ENCODE results near the gene C1QTNF4. TPM values are rescaled to one million over a fixed set of nuclear protein-coding genes. Genes with fewer than 3 reads are reported as not detected.
A peak's percentile ranks its signal among the peaks of the same experiment; 100 is the strongest.

Gene C1QTNF4
- total and polyA plus RNA-seq, 10 of the 15 experiments (the other 5 are each of a cell fraction or from before 2014, with no cell fraction given): 0.06 TPM; not detected in 9

DNA sequence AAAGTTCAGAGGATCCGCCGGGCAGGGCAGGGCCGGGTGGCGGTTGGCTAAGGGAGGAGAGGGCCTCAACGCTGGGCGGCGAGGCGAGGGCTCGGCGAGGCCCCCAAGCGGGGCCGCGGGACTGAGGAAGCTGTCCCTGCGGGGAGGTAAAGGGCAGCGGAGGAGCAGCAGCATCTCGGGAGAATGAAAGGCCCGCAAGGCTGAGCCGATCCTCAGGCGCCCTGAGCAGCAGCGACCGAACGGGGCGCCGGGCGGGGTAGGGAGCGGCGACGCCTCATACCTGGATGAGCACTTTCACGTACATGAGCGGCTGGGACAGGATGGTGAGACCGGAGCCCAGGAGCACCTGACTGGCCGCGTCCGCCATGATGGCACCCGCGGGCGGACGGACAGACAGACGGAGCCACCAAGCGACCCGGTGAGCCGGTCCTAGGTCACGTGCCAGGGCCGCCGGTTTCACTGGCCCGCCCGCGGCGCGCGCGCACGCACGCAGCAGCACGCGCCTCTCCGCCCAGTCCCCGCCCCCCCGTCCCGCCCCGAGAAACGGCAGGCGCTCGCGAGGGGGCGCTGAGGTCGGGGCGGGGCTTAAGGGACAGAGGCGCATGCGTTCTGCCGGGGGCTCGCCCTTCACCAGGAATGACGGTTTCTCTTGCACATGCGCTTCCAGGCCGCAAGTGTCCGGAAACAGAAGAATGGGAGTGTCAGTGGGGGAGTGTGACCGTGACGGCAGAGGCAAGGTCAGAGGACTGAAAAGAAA lies 48.1 kb upstream of the C1QTNF4 start, which contains the start of gene MTCH2 (continued):
- TF ChIP-seq RELB (IDR thresholded peaks at IDR 0.05; ENCODE audit: low read depth) (no peak), SKIL (IDR thresholded peaks at IDR 0.05; ENCODE audit: low read depth, poor library complexity, severe bottlenecking) (no peak), ESRRA (IDR thresholded peaks at IDR 0.05; ENCODE audit: low read length) (peak; percentile 97), NFYA (IDR thresholded peaks at IDR 0.05; ENCODE audit: borderline replicate concordance, low read depth, low read length) (no peak), MXI1 (IDR thresholded peaks at IDR 0.05; ENCODE audit: low read depth, low read length) (peak; percentile 80), NFXL1 (IDR thresholded peaks at IDR 0.05; ENCODE audit: borderline replicate concordance) (no peak), POLR2AphosphoS5 (IDR thresholded peaks at IDR 0.05; ENCODE audit: low read length) (peak; percentile 90), NRF1 (conservative IDR thresholded peaks at IDR 0.05; ENCODE audit: low read depth, low read length) (peak; percentile 98), TCF12 (IDR thresholded peaks at IDR 0.05; ENCODE audit: low read depth, low read length) (peak; percentile 56; the same call in 1 of the 2 replicates), ZNF274 (IDR thresholded peaks at IDR 0.05; ENCODE audit: insufficient read depth, insufficient read length) (no peak), CBX3 (IDR thresholded peaks at IDR 0.05; ENCODE audit: borderline replicate concordance, low read depth) (no peak), EGR1 (IDR thresholded peaks at IDR 0.05; ENCODE audit: borderline replicate concordance in 1 of 2, low read depth in 2 of 2, low read length in 2 of 2) (peak; percentile 28 to 50; a peak in 2 of 3 replicates), POLR2AphosphoS2 (IDR thresholded peaks at IDR 0.05; ENCODE audit: low read depth, low read length) (0 out of 2 replicates have a peak, but pooled peaks have one; percentile 28), ZZZ3 (IDR thresholded peaks at IDR 0.05; ENCODE audit: control insufficient read depth, insufficient read length, low read depth) (no peak), NKRF (conservative IDR thresholded peaks at IDR 0.05) (peak; percentile 80; the same call in 1 of the 2 replicates)
- TF ChIP-seq, protein P1, sequence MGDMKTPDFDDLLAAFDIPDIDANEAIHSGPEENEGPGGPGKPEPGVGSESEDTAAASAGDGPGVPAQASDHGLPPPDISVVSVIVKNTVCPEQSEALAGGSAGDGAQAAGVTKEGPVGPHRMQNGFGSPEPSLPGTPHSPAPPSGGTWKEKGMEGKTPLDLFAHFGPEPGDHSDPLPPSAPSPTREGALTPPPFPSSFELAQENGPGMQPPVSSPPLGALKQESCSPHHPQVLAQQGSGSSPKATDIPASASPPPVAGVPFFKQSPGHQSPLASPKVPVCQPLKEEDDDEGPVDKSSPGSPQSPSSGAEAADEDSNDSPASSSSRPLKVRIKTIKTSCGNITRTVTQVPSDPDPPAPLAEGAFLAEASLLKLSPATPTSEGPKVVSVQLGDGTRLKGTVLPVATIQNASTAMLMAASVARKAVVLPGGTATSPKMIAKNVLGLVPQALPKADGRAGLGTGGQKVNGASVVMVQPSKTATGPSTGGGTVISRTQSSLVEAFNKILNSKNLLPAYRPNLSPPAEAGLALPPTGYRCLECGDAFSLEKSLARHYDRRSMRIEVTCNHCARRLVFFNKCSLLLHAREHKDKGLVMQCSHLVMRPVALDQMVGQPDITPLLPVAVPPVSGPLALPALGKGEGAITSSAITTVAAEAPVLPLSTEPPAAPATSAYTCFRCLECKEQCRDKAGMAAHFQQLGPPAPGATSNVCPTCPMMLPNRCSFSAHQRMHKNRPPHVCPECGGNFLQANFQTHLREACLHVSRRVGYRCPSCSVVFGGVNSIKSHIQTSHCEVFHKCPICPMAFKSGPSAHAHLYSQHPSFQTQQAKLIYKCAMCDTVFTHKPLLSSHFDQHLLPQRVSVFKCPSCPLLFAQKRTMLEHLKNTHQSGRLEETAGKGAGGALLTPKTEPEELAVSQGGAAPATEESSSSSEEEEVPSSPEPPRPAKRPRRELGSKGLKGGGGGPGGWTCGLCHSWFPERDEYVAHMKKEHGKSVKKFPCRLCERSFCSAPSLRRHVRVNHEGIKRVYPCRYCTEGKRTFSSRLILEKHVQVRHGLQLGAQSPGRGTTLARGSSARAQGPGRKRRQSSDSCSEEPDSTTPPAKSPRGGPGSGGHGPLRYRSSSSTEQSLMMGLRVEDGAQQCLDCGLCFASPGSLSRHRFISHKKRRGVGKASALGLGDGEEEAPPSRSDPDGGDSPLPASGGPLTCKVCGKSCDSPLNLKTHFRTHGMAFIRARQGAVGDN (IDR thresholded peaks at IDR 0.05): peak; percentile 79
